ENCODE results near the gene FBLN5.

DNA sequence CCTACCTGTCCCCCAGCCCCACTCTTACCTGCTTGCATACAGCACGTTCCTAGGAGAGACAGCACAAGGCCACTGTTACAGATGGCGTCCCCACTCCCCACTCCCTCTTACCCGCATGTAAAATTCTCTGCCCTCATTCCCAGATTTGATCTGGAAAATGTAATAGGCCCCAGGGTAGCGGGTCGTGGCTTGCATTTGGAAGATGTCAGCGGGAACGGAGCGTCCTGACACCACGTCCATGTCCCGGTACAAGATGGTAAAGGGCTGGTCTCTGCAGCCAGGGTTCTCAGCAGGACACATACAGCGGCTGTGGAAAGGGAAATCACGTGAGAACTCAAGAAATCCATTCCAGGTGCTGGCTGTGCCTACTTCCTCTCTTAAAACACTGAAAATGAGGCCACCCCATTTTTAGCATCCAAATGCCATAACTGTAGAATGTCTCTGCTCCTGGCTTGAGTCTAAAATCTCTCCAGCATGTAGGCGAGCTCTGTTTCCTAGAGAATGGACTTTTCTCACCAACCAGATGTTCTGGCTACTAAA is 70.0 kb downstream of the FBLN5 start:
- TF ChIP-seq, protein P1, sequence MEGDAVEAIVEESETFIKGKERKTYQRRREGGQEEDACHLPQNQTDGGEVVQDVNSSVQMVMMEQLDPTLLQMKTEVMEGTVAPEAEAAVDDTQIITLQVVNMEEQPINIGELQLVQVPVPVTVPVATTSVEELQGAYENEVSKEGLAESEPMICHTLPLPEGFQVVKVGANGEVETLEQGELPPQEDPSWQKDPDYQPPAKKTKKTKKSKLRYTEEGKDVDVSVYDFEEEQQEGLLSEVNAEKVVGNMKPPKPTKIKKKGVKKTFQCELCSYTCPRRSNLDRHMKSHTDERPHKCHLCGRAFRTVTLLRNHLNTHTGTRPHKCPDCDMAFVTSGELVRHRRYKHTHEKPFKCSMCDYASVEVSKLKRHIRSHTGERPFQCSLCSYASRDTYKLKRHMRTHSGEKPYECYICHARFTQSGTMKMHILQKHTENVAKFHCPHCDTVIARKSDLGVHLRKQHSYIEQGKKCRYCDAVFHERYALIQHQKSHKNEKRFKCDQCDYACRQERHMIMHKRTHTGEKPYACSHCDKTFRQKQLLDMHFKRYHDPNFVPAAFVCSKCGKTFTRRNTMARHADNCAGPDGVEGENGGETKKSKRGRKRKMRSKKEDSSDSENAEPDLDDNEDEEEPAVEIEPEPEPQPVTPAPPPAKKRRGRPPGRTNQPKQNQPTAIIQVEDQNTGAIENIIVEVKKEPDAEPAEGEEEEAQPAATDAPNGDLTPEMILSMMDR (IDR thresholded peaks at IDR 0.05; ENCODE audit: poor library complexity): no peak
- TF ChIP-seq EZH2phosphoT487 (IDR thresholded peaks at IDR 0.05; ENCODE audit: low read depth, severe bottlenecking, unreplicated experiment) (no peak), EZH2 (IDR thresholded peaks at IDR 0.05; ENCODE audit: borderline replicate concordance) (no peak)

Measured in hepatocyte (in vitro differentiated cells).